ENCODE data around the gene TBL1X. TPM values are rescaled to one million over a fixed set of nuclear protein-coding genes. Genes with fewer than 3 reads are reported as not detected.

Gene TBL1X
- total RNA-seq, 4 donors from 2014 or later = 15.0 to 19.4 (median 16.3) TPM

DNA sequence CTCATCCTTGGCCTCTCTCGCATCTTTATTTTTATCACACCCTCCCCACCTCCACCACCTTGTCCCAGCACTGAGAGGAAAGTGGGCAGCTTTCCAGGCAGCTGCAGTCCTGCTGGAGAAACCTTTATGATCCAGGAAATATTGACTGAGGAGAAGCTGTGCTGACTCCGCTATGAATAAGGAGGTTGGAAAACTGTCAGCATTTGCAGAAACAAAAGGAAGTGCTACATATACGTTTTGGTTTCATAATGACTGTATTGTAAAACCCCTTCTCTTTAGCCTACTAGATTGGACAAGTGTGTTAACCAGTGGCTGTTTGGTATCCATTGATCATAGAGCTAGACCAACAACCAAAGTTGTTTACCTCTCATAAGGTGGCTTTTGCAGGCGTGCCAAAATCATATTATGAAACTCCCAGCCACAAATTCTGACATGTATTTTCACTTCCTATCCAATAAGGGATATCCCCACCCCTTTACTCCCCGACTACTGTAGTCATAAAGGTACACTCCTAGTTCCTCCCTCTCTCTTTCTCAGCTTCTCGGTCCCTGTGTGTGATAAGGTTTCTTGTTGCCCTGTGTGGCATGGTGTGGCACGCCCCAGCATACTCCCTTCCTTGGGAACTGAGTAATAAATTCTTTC is 212.4 kb downstream of the TBL1X start:
- TF ChIP-seq, protein P1, sequence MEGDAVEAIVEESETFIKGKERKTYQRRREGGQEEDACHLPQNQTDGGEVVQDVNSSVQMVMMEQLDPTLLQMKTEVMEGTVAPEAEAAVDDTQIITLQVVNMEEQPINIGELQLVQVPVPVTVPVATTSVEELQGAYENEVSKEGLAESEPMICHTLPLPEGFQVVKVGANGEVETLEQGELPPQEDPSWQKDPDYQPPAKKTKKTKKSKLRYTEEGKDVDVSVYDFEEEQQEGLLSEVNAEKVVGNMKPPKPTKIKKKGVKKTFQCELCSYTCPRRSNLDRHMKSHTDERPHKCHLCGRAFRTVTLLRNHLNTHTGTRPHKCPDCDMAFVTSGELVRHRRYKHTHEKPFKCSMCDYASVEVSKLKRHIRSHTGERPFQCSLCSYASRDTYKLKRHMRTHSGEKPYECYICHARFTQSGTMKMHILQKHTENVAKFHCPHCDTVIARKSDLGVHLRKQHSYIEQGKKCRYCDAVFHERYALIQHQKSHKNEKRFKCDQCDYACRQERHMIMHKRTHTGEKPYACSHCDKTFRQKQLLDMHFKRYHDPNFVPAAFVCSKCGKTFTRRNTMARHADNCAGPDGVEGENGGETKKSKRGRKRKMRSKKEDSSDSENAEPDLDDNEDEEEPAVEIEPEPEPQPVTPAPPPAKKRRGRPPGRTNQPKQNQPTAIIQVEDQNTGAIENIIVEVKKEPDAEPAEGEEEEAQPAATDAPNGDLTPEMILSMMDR (IDR thresholded peaks at IDR 0.05; ENCODE audit: low read depth) = no peak

DNA sequence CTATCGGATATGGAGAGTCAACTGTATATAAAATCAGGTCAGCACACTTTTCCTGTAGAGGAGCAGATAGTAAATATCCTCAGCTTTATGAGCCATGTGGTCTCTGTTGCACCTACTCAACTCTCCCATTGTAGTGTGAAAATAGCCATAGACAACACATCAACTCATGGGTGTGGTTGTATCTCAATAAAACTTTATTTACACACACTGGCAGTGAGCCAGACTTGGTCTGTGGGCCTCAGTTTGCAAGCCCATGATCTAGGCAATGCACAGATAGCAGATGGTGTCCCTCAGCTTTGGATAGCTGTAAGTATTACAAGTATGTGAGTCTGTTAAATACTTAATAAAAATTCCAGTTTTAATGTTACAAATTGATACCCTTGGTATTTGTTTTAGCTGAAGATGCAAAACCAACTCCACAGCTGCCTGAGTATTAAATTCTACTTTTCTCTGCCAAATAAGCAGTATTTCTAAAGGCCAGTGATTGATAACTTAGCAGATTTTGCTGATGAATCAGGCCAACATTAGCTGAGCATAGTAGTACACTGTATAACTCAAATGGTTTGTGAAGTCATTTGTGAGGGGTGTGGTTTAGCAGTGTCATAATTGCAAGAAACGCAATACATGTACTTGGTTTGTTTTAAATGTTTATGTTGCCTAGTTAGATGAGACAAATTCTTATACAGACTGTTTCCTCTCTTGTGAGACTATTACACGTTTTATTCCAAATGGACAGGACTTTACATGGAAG is 213.5 kb downstream of the TBL1X start:
- TF ChIP-seq, protein P1 (IDR thresholded peaks at IDR 0.05; ENCODE audit: low read depth) = no peak

DNA sequence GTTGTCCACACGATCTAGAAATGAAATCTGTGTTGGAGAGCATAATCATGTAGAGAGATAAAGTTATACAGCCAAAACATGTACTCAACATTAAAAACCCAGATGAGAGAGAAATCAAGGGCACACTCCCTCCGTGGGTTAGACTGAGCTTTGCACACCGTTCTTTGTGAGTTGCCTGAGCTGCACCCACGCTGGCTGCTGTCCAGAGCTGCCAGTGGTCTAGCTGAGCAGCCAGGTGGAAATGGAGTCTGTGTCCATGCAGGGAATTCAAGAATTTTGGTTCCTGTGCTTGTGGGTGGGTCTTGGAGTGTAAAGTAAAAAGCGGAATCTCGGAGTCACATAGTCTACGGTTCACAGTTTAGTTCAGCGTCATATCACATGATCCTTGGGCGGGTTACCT is 216.2 kb downstream of the TBL1X start:
- TF ChIP-seq, protein P1 (IDR thresholded peaks at IDR 0.05; ENCODE audit: low read depth) = no peak

DNA sequence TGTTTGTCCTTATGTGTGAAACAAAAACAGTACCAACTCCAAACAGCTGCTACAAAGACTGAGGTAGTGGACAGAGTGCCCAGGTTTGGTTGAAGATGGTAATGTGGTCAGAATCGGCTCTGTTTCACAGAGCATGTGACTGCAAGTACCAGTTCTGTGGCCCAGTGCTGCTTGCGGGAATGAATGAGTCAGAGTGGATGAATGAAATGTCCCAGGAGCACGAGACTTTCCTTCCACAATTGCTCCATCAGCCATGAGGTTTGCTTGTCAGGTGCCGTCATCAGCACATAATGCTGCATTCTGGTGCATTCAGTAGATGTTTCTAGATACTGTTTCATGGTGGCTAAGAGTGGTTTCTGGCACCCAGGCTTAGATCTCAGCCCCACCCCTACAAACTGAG is 216.6 kb downstream of the TBL1X start:
- TF ChIP-seq, protein P1 (IDR thresholded peaks at IDR 0.05; ENCODE audit: low read depth) = no peak

DNA sequence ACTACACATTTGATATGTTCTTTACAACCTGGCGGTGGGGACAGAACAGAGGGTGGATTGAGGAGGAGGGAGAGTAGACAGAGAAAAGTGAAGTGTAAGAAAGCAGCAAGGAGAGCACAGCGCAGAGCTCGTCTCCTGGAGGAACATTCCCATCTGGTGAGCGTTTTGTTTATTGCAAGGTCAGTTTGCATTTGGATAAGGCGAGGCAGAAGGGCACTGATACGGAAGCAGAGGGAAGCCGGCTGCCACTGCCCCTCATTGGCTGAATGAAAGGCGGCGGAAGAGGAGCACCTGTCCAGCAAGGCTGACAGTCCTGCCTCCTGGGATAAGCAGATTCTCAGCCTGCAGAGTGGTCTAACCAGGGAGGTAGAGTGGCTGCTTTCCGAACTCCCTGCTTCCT is 217.6 kb downstream of the TBL1X start:
- TF ChIP-seq, protein P1 (IDR thresholded peaks at IDR 0.05; ENCODE audit: low read depth) = no peak

DNA sequence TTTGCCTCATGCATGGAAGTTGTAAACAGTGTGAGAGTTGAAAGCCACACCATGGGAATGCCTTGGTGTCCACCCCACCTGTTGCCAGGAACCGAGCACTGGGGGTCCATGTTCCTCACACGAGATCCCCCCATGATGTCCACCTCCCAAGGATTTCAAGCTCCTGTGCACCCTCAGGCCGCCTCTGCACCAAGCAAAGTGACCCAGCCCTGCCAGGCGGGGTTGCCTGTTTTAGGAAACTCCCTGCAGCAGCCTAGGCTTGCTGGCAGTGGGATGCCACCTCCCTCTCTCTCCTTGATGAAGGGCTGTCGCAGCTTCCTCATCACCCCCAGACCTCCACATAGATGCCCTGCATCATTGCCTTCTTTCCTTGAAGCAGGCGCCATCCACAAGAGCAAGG is 218.0 kb downstream of the TBL1X start:
- TF ChIP-seq, protein P1 (IDR thresholded peaks at IDR 0.05; ENCODE audit: low read depth) = no peak

DNA sequence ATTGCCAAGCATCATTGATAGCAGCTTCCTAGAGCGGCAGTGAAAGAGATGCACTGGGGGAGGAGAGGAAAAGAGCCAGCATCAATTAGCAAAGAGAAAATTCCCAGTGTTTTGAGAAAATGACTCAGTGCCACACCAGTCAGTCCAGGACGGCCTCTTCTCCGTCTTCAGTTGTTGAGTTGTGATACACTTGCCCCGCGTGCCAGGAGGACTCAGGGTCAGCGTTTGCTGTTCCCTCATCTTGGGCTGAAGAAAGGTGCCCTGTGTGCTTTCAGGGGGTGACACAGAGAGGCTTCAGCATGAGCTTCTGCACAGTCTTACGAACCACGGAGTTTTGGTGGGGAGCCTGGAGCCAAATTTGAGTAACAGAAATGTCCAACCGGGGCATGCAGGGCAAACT is 218.5 kb downstream of the TBL1X start:
- TF ChIP-seq, protein P1 (IDR thresholded peaks at IDR 0.05; ENCODE audit: low read depth) = no peak

All from subcutaneous adipose tissue (tissue), 4 donors.